Measurements from ENCODE around the gene SLC27A4.

The SLC27A4 gene

GRCh38 chr9:128339761-128340690, at the start of gene SLC27A4:
SLC27A4 (plus strand) TSS chr9:128340527; CDS start chr9:128343133, 2,606 bp downstream.
- DNase-seq: peak; percentile 83

- DNase-seq: no peak
Measured at GRCh38 chr9:128292009-128292408, 48.3 kb upstream of the SLC27A4 start.

GRCh38 chr9:128293091-128293490, 47.2 kb upstream of the SLC27A4 start:
- DNase-seq: no peak

GRCh38 chr9:128294142-128294541, 46.2 kb upstream of the SLC27A4 start:
- DNase-seq: no peak

- DNase-seq: no peak
Measured at GRCh38 chr9:128296340-128297220, 43.7 kb upstream of the SLC27A4 start.

GRCh38 chr9:128297221-128297773, 43.0 kb upstream of the SLC27A4 start:
- DNase-seq: no peak

GRCh38 chr9:128298535-128299482, 41.5 kb upstream of the SLC27A4 start:
- DNase-seq: no peak

- no peak for DNase-seq
Measured at GRCh38 chr9:128304136-128304970, 36.0 kb upstream of the SLC27A4 start.

GRCh38 chr9:128304971-128305288, 35.4 kb upstream of the SLC27A4 start:
- no peak for DNase-seq

- no peak for DNase-seq
Measured at GRCh38 chr9:128309551-128309950, 30.8 kb upstream of the SLC27A4 start.

- no peak for DNase-seq
Measured at GRCh38 chr9:128310461-128310860, 29.9 kb upstream of the SLC27A4 start.

- no peak for DNase-seq
Measured at GRCh38 chr9:128314697-128315096, 25.6 kb upstream of the SLC27A4 start.

GRCh38 chr9:128316421-128316820, 23.9 kb upstream of the SLC27A4 start:
- DNase-seq: no peak

- no peak for DNase-seq
Measured at GRCh38 chr9:128317629-128318028, 22.7 kb upstream of the SLC27A4 start.

GRCh38 chr9:128321343-128321742, 19.0 kb upstream of the SLC27A4 start:
- no peak for DNase-seq

GRCh38 chr9:128321879-128322403, 18.4 kb upstream of the SLC27A4 start:
- DNase-seq: no peak

GRCh38 chr9:128322404-128323211, 17.7 kb upstream of the SLC27A4 start, which contains the start of the genes COQ4 and TRUB2:
COQ4 (plus strand) TSS chr9:128322839; CDS start chr9:128322859, 20 bp downstream.
TRUB2 (minus strand) TSS chr9:128322447; CDS start chr9:128322408, 39 bp downstream.
- DNase-seq: peak; percentile 97

- no peak for DNase-seq
Measured at GRCh38 chr9:128323212-128323730, 17.1 kb upstream of the SLC27A4 start.

- DNase-seq: no peak
Measured at GRCh38 chr9:128323791-128324190, 16.5 kb upstream of the SLC27A4 start.

GRCh38 chr9:128324401-128324800, 15.9 kb upstream of the SLC27A4 start:
- no peak for DNase-seq

All from right forelimb (tissue), 1 donor.